H9 (cell line): ENCODE measurements around the gene WASF3. TPM values are rescaled to one million over a fixed set of nuclear protein-coding genes. Genes with fewer than 3 reads are reported as not detected.

Experiments used
- DNase-seq: peaks from one replicate; pipeline ENCODE4 v3.0.0-alpha.2; 2017
- H2AFZ ChIP-seq: one replicate; pipeline ENCODE4 v1.6.1; 2013; ENCODE audit warnings: mild to moderate bottlenecking, low read length, control low read depth, moderate library complexity
- H2AK5ac ChIP-seq: 2 replicates; pipeline ENCODE4 v1.6.1; 2013; ENCODE audit warnings: low read length, control low read depth, mixed read lengths; ENCODE audit not compliant: insufficient read length
- H2BK120ac ChIP-seq: one replicate; pipeline ENCODE4 v1.6.1; 2013; ENCODE audit warnings: low read depth, mild to moderate bottlenecking, low read length, control low read depth, inconsistent platforms; ENCODE audit not compliant: poor library complexity, severe bottlenecking
- H2BK12ac ChIP-seq: 2 replicates; pipeline ENCODE4 v1.6.1; 2013; ENCODE audit warnings: low read length, control low read depth, mixed read lengths, low read depth; ENCODE audit not compliant: insufficient read length
- H2BK15ac ChIP-seq: 2 replicates; pipeline ENCODE4 v1.6.1; 2013; ENCODE audit warnings: low read depth, low read length, control low read depth
- H2BK20ac ChIP-seq: one replicate; pipeline ENCODE4 v1.6.1; 2013; ENCODE audit warnings: low read depth, mild to moderate bottlenecking, low read length, control low read depth, inconsistent platforms; ENCODE audit not compliant: poor library complexity, severe bottlenecking
- H2BK5ac ChIP-seq: 2 replicates; pipeline ENCODE4 v1.6.1; 2013; ENCODE audit warnings: low read length, control low read depth, mixed read lengths; ENCODE audit not compliant: insufficient read length
- H3K14ac ChIP-seq: 2 replicates; pipeline ENCODE4 v1.6.1; 2013; ENCODE audit warnings: low read length, control low read depth; ENCODE audit not compliant: insufficient read depth
- H3K18ac ChIP-seq: 2 replicates; pipeline ENCODE4 v1.6.1; 2013; ENCODE audit warnings: low read depth, mild to moderate bottlenecking, mixed read lengths, low read length, control low read depth; ENCODE audit not compliant: insufficient read length
- H3K23ac ChIP-seq: 2 replicates; pipeline ENCODE4 v1.6.1; 2013; ENCODE audit warnings: low read length, control low read depth, mixed read lengths, low read depth; ENCODE audit not compliant: insufficient read length
- H3K23me2 ChIP-seq: 2 replicates; pipeline ENCODE4 v1.6.1; 2013; ENCODE audit warnings: low read depth, mild to moderate bottlenecking, mixed read lengths, low read length, control low read depth; ENCODE audit not compliant: insufficient read length, poor library complexity, severe bottlenecking
- H3K27ac ChIP-seq: 2 replicates; pipeline ENCODE4 v1.5.1; 2013; ENCODE audit warnings: low read length, control low read depth, mixed read lengths, low read depth; ENCODE audit not compliant: insufficient read length
- H3K27me3 ChIP-seq: 2 replicates; pipeline ENCODE4 v1.6.1; 2013; ENCODE audit warnings: low read length, control low read depth, inconsistent platforms; ENCODE audit not compliant: insufficient read depth
- H3K4ac ChIP-seq: 2 replicates; pipeline ENCODE4 v1.6.1; 2013; ENCODE audit warnings: low read depth, mild to moderate bottlenecking, control low read depth, inconsistent platforms, low read length, moderate library complexity
- H3K4me1 ChIP-seq: 2 replicates; pipeline ENCODE4 v1.6.1; 2013; ENCODE audit warnings: low read length, control low read depth, inconsistent platforms; ENCODE audit not compliant: insufficient read depth
- H3K4me2 ChIP-seq: 2 replicates; pipeline ENCODE4 v1.6.1; 2013; ENCODE audit warnings: low read length, control low read depth, mixed read lengths; ENCODE audit not compliant: insufficient read length, insufficient read depth
- H3K56ac ChIP-seq: 2 replicates; pipeline ENCODE4 v1.6.1; 2013; ENCODE audit warnings: low read depth, mild to moderate bottlenecking, mixed read lengths, low read length, control low read depth; ENCODE audit not compliant: insufficient read length
- H3K79me1 ChIP-seq: 2 replicates; pipeline ENCODE4 v1.6.1; 2013; ENCODE audit warnings: low read depth, mild to moderate bottlenecking, moderate library complexity, low read length, control low read depth, inconsistent platforms; ENCODE audit not compliant: insufficient read depth, poor library complexity, severe bottlenecking
- H3K79me2 ChIP-seq: 2 replicates; pipeline ENCODE4 v1.6.1; 2013; ENCODE audit warnings: low read length, control low read depth, inconsistent platforms; ENCODE audit not compliant: insufficient read depth
- H3K9ac ChIP-seq: 2 replicates; pipeline ENCODE4 v1.6.1; 2013; ENCODE audit warnings: low read length, control low read depth, mixed read lengths; ENCODE audit not compliant: insufficient read length; ENCODE audit errors: extremely low read depth
- H3K9me3 ChIP-seq: one replicate; pipeline ENCODE4 v1.6.1; 2013; ENCODE audit warnings: low read depth, low read length, inconsistent platforms; ENCODE audit not compliant: control insufficient read depth
- H3T11ph ChIP-seq: one replicate; pipeline ENCODE4 v1.6.1; 2013; ENCODE audit warnings: mild to moderate bottlenecking, low read length, control low read depth, inconsistent platforms
- H4K20me1 ChIP-seq: one replicate; pipeline ENCODE4 v1.6.1; 2013; ENCODE audit not compliant: control insufficient read depth, insufficient read length, insufficient read depth
- H4K5ac ChIP-seq: 2 replicates; pipeline ENCODE4 v1.6.1; 2013; ENCODE audit warnings: low read depth, mild to moderate bottlenecking, mixed read lengths, low read length, control low read depth; ENCODE audit not compliant: insufficient read length
- H4K8ac ChIP-seq: replicated peaks from 2 replicates; pipeline ENCODE4 v1.6.1; 2013; ENCODE audit warnings: low read length, control low read depth, mixed read lengths, low read depth; ENCODE audit not compliant: insufficient read length
- H4K91ac ChIP-seq: 2 replicates; pipeline ENCODE4 v1.6.1; 2013; ENCODE audit warnings: low read depth, mild to moderate bottlenecking, moderate library complexity, mixed read lengths, low read length, control low read depth; ENCODE audit not compliant: insufficient read length
- H3K27ac Mint-ChIP-seq, 3 experiments: 2 replicates in 2 of 3; 3 replicates in 1 of 3; pipeline ENCODE4 v1.8.0; 2020 to 2021; ENCODE audit warnings: mixed read lengths in 3 of 3, mild to moderate bottlenecking in 1 of 3, moderate library complexity in 1 of 3
- H3K27me3 Mint-ChIP-seq: 2 replicates; pipeline ENCODE4 v1.8.0; 2021; ENCODE audit warnings: low read depth, mild to moderate bottlenecking, moderate library complexity, mixed read lengths
- H3K36me3 Mint-ChIP-seq, 3 experiments: 2 replicates in 2 of 3; 3 replicates in 1 of 3; pipeline ENCODE4 v1.8.0; 2020 to 2021; ENCODE audit warnings: low read depth in 3 of 3, mixed read lengths in 3 of 3; ENCODE audit not compliant: insufficient read depth in 1 of 3
- H3K4me1 Mint-ChIP-seq, 2 experiments: 2 replicates each; pipeline ENCODE4 v1.8.0; 2020; ENCODE audit warnings: mixed read lengths in 2 of 2
- H3K4me3 Mint-ChIP-seq, 2 experiments: 2 replicates in 1 of 2; 3 replicates in 1 of 2; pipeline ENCODE4 v1.8.0; 2020 to 2021; ENCODE audit warnings: mild to moderate bottlenecking in 2 of 2, mixed read lengths in 2 of 2, moderate library complexity in 1 of 2
- H3K9me3 Mint-ChIP-seq, 2 experiments: 2 replicates in 1 of 2; 3 replicates in 1 of 2; pipeline ENCODE4 v1.8.0; 2020; ENCODE audit warnings: mild to moderate bottlenecking in 2 of 2, mixed read lengths in 2 of 2, moderate library complexity in 1 of 2
- WGBS: extraction: QIAGEN DNeasy Blood & Tissue Kit; methylation state at CpG from one replicate; pipeline ENCODE4 v1.1.7; 2013; ENCODE audit warnings: missing lambda C conversion rate, low lambda C conversion rate, mixed read lengths; ENCODE audit not compliant: insufficient read length; ENCODE audit errors: extremely low coverage; 5-methylcytosine and 5-hydroxymethylcytosine counted together
- total RNA-seq: library from RNA; stranded (reverse); gene quantifications from 2 replicates; pipeline ENCODE4 v1.2.1, GENCODE V29; 2021
- TF ChIP-seq, protein P1 (sequence below): fragments of 200-600 bp; sonication (generic); conservative IDR thresholded peaks from 3 replicates; pipeline ENCODE4 v1.8.0; 2021; ENCODE audit warnings: antibody characterized with exemption, mild to moderate bottlenecking

The WASF3 gene
- total RNA-seq, 1 experiment from 2014 or later: 22.2 TPM

DNA sequence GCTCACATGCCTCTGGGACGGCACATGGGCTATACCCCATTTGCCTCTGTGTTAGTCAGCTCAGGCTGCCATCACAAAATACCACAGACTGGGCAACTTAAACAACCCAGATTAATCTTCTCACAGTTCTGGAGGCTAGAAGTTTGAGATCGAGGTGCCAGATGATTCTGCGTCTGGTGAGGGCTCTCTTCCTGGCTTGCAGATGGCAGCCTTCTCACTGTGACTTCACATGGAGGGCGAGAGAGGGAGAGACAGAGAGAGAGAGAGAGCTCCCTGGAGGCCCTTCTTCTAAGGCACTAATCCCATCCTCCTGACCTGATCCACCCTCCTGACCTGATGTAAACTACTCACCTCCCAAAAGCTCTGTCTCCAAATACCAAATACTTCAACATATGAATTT, 148.1 kb downstream of the WASF3 start:
- no CpG with 5 or more reads among the region's 4 CpGs for WGBS
- Histone ChIP-seq H3T11ph (no peak overlapping the region), H3K79me2 (no peaks in the 10 kb centered on the region), H3K56ac (no peak overlapping the region), H3K4ac (no peak overlapping the region), H3K4me2 (no peak overlapping the region), H2AFZ (no peak overlapping the region), H4K91ac (no peak overlapping the region), H4K8ac (no peak overlapping the region), H3K14ac (no peak overlapping the region; the same call in 1 of the 2 replicates), H2BK20ac (no peak overlapping the region), H3K4me1 (no peaks in the 10 kb centered on the region), H3K9ac (no peak overlapping the region), H3K18ac (no peak overlapping the region), H3K23ac (no peak overlapping the region), H2BK15ac (no peak overlapping the region), H4K5ac (no peak overlapping the region), H4K20me1 (no peaks in the 10 kb centered on the region), H2AK5ac (no peak overlapping the region), H3K79me1 (no peaks in the 10 kb centered on the region), H3K9me3 (no peaks in the 10 kb centered on the region), H3K23me2 (no peaks in the 10 kb centered on the region), H3K27me3 (no peaks in the 10 kb centered on the region), H3K27ac (no peak overlapping the region), H2BK12ac (no peak overlapping the region), H2BK5ac (no peak overlapping the region), H2BK120ac (no peak overlapping the region)
- peaks cover 20% of the 10 kb centered on the region in 2 experiments for H3K4me1 Mint-ChIP-seq
- no peak overlapping the region for H3K4me3 Mint-ChIP-seq
- H3K9me3 Mint-ChIP-seq: no peaks in the 10 kb centered on the region; a peak in 1 of 5 replicates
- no peak for DNase-seq
- no peaks in the 10 kb centered on the region; a peak in 1 of 7 replicates for H3K36me3 Mint-ChIP-seq
- peaks cover 4% of the 10 kb centered on the region for H3K27me3 Mint-ChIP-seq
- TF ChIP-seq, protein P1, sequence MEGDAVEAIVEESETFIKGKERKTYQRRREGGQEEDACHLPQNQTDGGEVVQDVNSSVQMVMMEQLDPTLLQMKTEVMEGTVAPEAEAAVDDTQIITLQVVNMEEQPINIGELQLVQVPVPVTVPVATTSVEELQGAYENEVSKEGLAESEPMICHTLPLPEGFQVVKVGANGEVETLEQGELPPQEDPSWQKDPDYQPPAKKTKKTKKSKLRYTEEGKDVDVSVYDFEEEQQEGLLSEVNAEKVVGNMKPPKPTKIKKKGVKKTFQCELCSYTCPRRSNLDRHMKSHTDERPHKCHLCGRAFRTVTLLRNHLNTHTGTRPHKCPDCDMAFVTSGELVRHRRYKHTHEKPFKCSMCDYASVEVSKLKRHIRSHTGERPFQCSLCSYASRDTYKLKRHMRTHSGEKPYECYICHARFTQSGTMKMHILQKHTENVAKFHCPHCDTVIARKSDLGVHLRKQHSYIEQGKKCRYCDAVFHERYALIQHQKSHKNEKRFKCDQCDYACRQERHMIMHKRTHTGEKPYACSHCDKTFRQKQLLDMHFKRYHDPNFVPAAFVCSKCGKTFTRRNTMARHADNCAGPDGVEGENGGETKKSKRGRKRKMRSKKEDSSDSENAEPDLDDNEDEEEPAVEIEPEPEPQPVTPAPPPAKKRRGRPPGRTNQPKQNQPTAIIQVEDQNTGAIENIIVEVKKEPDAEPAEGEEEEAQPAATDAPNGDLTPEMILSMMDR: no peak
- H3K27ac Mint-ChIP-seq: no peak overlapping the region
